K562 (cell line): ENCODE measurements around the gene NDUFB1. TPM values are rescaled to one million over a fixed set of nuclear protein-coding genes. Genes with fewer than 3 reads are reported as not detected.

Experiments used
- ARID3B ChIP-seq: fragments of 250-450 bp; sonication (Bioruptor Pico); IDR thresholded peaks from 2 replicates; pipeline ENCODE4 v1.4.0; 2020; ENCODE audit warnings: borderline replicate concordance
- CBFA2T3 ChIP-seq: fragments of 450-650 bp; IDR thresholded peaks from 2 replicates; pipeline ENCODE4 v1.6.1; 2017
- CBX3 ChIP-seq, 2 experiments: IDR thresholded peaks; 1 replicate in 1 of 2; 2 replicates in 1 of 2; pipeline ENCODE4 v1.6.1; 2012; ENCODE audit warnings: inconsistent platforms in 2 of 2, low read length in 2 of 2, borderline replicate concordance in 1 of 2, control low read depth in 1 of 2
- CTBP1 ChIP-seq: fragments of 450-650 bp; IDR thresholded peaks from 2 replicates; pipeline ENCODE4 v1.6.1; 2016; ENCODE audit warnings: borderline replicate concordance
- EGR1 ChIP-seq: fragments of 450-650 bp; conservative IDR thresholded peaks from 2 replicates; pipeline ENCODE4 v1.6.1; 2017; ENCODE audit warnings: mild to moderate bottlenecking
- FOS ChIP-seq: IDR thresholded peaks from 3 replicates; pipeline ENCODE4 v1.6.1; 2011; ENCODE audit not compliant: insufficient read length; ENCODE audit errors: extremely low read depth
- GMEB1 ChIP-seq: fragments of 250-450 bp; sonication (Bioruptor Pico); IDR thresholded peaks from 2 replicates; pipeline ENCODE4 v1.4.0; 2020; ENCODE audit warnings: mild to moderate bottlenecking
- JUN ChIP-seq, 2 experiments: sonication (generic) in 1 of 2; formaldehyde crosslinking in 1 of 2; IDR thresholded peaks; 2 replicates each; pipeline versions ENCODE4 v1.6.1 to v1.8.0; 2012 to 2022; ENCODE audit warnings: borderline replicate concordance in 2 of 2, mild to moderate bottlenecking in 2 of 2, improper control_type of control experiment in 1 of 2, low read depth in 1 of 2, low read length in 1 of 2, missing genetic modification reagents in 1 of 2
- KAT2B ChIP-seq: IDR thresholded peaks from one replicate; pipeline ENCODE4 v1.6.1; 2012; ENCODE audit warnings: low read depth, mild to moderate bottlenecking, control low read depth, inconsistent platforms, low read length, moderate library complexity
- KDM4B ChIP-seq, 2 experiments: fragments of 450-650 bp in 1 of 2; sonication (generic) in 1 of 2; IDR thresholded peaks; 2 replicates each; pipeline ENCODE4 v1.6.1; 2016 to 2017; ENCODE audit warnings: borderline replicate concordance in 2 of 2, antibody characterized with exemption in 1 of 2, low read depth in 1 of 2, mild to moderate bottlenecking in 1 of 2
- MNT ChIP-seq, 2 experiments: fragments of 450-650 bp; conservative IDR thresholded peaks; 2 replicates each; pipeline ENCODE4 v1.6.1; 2017; ENCODE audit warnings: mild to moderate bottlenecking in 2 of 2, moderate library complexity in 2 of 2
- MTA3 ChIP-seq: fragments of 450-650 bp; formaldehyde crosslinking; IDR thresholded peaks from 2 replicates; pipeline ENCODE4 v1.6.1; 2017; ENCODE audit warnings: mild to moderate bottlenecking, borderline replicate concordance
- PHF20 ChIP-seq: fragments of 450-650 bp; IDR thresholded peaks from 2 replicates; pipeline ENCODE4 v1.6.1; 2018; ENCODE audit not compliant: partially characterized antibody
- PHF8 ChIP-seq: fragments of 200-600 bp; sonication (generic); IDR thresholded peaks from 2 replicates; pipeline ENCODE4 v1.6.1; 2012; ENCODE audit warnings: mixed run types, mild to moderate bottlenecking, inconsistent platforms, low read length, moderate library complexity, borderline replicate concordance
- POLR2A ChIP-seq: fragments of 450-650 bp; conservative IDR thresholded peaks from 2 replicates; pipeline ENCODE4 v1.6.1; 2016
- RB1 ChIP-seq: fragments of 450-650 bp; IDR thresholded peaks from 2 replicates; pipeline ENCODE4 v1.6.1; 2017; ENCODE audit warnings: low read depth, mild to moderate bottlenecking
- RBFOX2 ChIP-seq: fragments of 200-400 bp; formaldehyde crosslinking; IDR thresholded peaks from 2 replicates; pipeline ENCODE4 v1.6.1; 2017; ENCODE audit warnings: low read depth, mild to moderate bottlenecking, low read length, moderate library complexity
- RBM15 ChIP-seq: fragments of 200-400 bp; formaldehyde crosslinking; IDR thresholded peaks from 2 replicates; pipeline ENCODE4 v1.6.1; 2018; ENCODE audit warnings: mild to moderate bottlenecking, low read length, moderate library complexity; ENCODE audit not compliant: insufficient read depth
- SIN3B ChIP-seq: fragments of 450-650 bp; IDR thresholded peaks from 2 replicates; pipeline ENCODE4 v1.6.1; 2017; ENCODE audit warnings: low read depth, mild to moderate bottlenecking, moderate library complexity
- SMARCB1 ChIP-seq: IDR thresholded peaks from 2 replicates; pipeline ENCODE4 v1.6.1; 2011; ENCODE audit warnings: improper control_type of control experiment, low read depth; ENCODE audit not compliant: insufficient read length
- SNIP1 ChIP-seq: fragments of 450-650 bp; IDR thresholded peaks from 2 replicates; pipeline ENCODE4 v1.7.1; 2017; ENCODE audit warnings: low read depth, mild to moderate bottlenecking
- ZNF586 ChIP-seq: fragments of 450-650 bp; formaldehyde crosslinking; conservative IDR thresholded peaks from 2 replicates; pipeline ENCODE4 v1.4.0; 2020; ENCODE audit warnings: mild to moderate bottlenecking, moderate library complexity
- polyA plus RNA-seq, 8 experiments: library from polyadenylated mRNA; depleted of rRNA in 4 of 8; stranded (reverse) in 5 of 8; unstranded in 3 of 8; fragments of >200 nt; fragmentation: Nextera tagmentation in 2 of 8; fragmentation: Illumina TruSeq in 1 of 8; extraction: Ambion mirVana in 2 of 8; extraction: Trizol in 1 of 8; gene quantifications; 2 replicates each; pipeline versions ENCODE4 v1.2.1 to v1.2.3, GENCODE V29; 2011 to 2014; ENCODE audit warnings: inconsistent platforms in 1 of 8, missing spikeins in 1 of 8
- total RNA-seq, 7 experiments: library from RNA; depleted of rRNA in 6 of 7; stranded (reverse); fragments of >200 nt in 6 of 7; fragmentation: Illumina TruSeq in 2 of 7; extraction: Trizol in 2 of 7; gene quantifications; 2 replicates each; pipeline versions ENCODE4 v1.2.1 to v1.2.3, GENCODE V29; 2011 to 2021; ENCODE audit warnings: low replicate concordance in 1 of 7

The NDUFB1 gene
- total and polyA plus RNA-seq, 9 of the 15 experiments (the other 6 are each of a cell fraction or from before 2014, with no cell fraction given) = 102 to 767 (median 325) TPM

- peak; percentile 47 to 75; a peak in 3 of 4 replicates for TF ChIP-seq MNT (conservative IDR thresholded peaks at IDR 0.05)
- no peak for TF ChIP-seq CBFA2T3
- no peak for TF ChIP-seq ZNF586 (CRISPR knock-in tag)
- peak; percentile 85 for TF ChIP-seq EGR1
- TF ChIP-seq CTBP1 = peak; percentile 73; the same call in 1 of the 2 replicates
- TF ChIP-seq MTA3 = peak; percentile 37; the same call in 1 of the 2 replicates
- peak; percentile 7 for TF ChIP-seq PHF20
- TF ChIP-seq SMARCB1 = no peak
- TF ChIP-seq FOS = peak; percentile 48
- no peak for TF ChIP-seq ARID3B (CRISPR knock-in tag)
- TF ChIP-seq JUN (IDR thresholded peaks at IDR 0.05; ENCODE audit: borderline replicate concordance, low read depth, low read length) = 0 out of 2 replicates have a peak, but pooled peaks have one; percentile 11
- TF ChIP-seq JUN (CRISPR knock-in tag; IDR thresholded peaks at IDR 0.05; ENCODE audit: borderline replicate concordance) = no peak
- 0 out of 2 replicates have a peak, but pooled peaks have one; percentile 41 for TF ChIP-seq SIN3B
- peak; percentile 44; the same call in 1 of the 2 replicates for TF ChIP-seq RB1
- peak; percentile 84 for TF ChIP-seq RBFOX2
- 0 out of 3 replicates have a peak, but pooled peaks of 1 of the 2 experiments have one; percentile 46 for TF ChIP-seq CBX3 (IDR thresholded peaks at IDR 0.05; ENCODE audit: borderline replicate concordance in 1 of 2, low read length in 2 of 2)
- no peak for TF ChIP-seq RBM15
- 0 out of 4 replicates have a peak, but pooled peaks of 1 of the 2 experiments have one; percentile 53 for TF ChIP-seq KDM4B (IDR thresholded peaks at IDR 0.05; ENCODE audit: borderline replicate concordance in 2 of 2, low read depth in 1 of 2)
- TF ChIP-seq SNIP1 = peak; percentile 73; the same call in 1 of the 2 replicates
- TF ChIP-seq GMEB1 (CRISPR knock-in tag) = no peak
- TF ChIP-seq PHF8 = peak; percentile 80; the same call in 1 of the 2 replicates
- peak; percentile 77 for TF ChIP-seq POLR2A
- no peak for TF ChIP-seq KAT2B
Measured at GRCh38 chr14:92106143-92106926, 15.2 kb downstream of the NDUFB1 start, which contains the start of gene ATXN3 (continued).
